DOHH2 (cell line): Measurements from ENCODE around the gene DMP1.

Source experiments
- CTCF ChIP-seq: fragments of 200-600 bp; sonication (generic); IDR thresholded peaks from one replicate; pipeline ENCODE4 v1.5.1; 2014; ENCODE audit warnings: antibody characterized with exemption, mild to moderate bottlenecking, low read depth, low read length; ENCODE audit not compliant: poor library complexity, severe bottlenecking
- EZH2phosphoT487 ChIP-seq: fragments of 200-600 bp; sonication (generic); IDR thresholded peaks from 2 replicates; pipeline ENCODE4 v1.6.1; 2017; ENCODE audit warnings: borderline replicate concordance, mild to moderate bottlenecking, antibody characterized with exemption, low read length, moderate library complexity, mixed read lengths

- TF ChIP-seq EZH2phosphoT487 (no peak), CTCF (no peak)
Measured at GRCh38 chr4:87657525-87657924, 7.4 kb downstream of the DMP1 start.
